Spleen (tissue), 11 donors: Measurements from ENCODE around the gene CYP2C8. TPM values are rescaled to one million over a fixed set of nuclear protein-coding genes. Genes with fewer than 3 reads are reported as not detected.
"Not testable (repeated sequence)": the region's sequence is repeated elsewhere in the genome, so short reads cannot be mapped to it uniquely, and the experiment has no call there.

ENCODE experiments used
- DNase-seq: peaks from one replicate; pipeline ENCODE4 v3.0.0-alpha.2; 2020
- H3K27ac ChIP-seq, 8 donors: fragments of 200-600 bp; sonication (generic) in 7 of 8; 1 replicate in 4 of 8; 2 replicates in 4 of 8; pipeline versions ENCODE4 v1.5.0 to v1.8.0; 2016 to 2021; ENCODE audit warnings: inconsistent platforms in 4 of 8, mild to moderate bottlenecking in 4 of 8, moderate library complexity in 1 of 8
- H3K27me3 ChIP-seq, 7 donors: fragments of 200-600 bp; sonication (generic) in 6 of 7; replicated peaks in 1 of 7; 1 replicate in 4 of 7; 2 replicates in 3 of 7; pipeline versions ENCODE4 v1.5.0 to v1.8.0; 2016 to 2021; ENCODE audit warnings: inconsistent platforms in 3 of 7, mild to moderate bottlenecking in 1 of 7
- H3K36me3 ChIP-seq, 6 donors: fragments of 200-600 bp; sonication (generic) in 5 of 6; 1 replicate in 4 of 6; 2 replicates in 2 of 6; pipeline versions ENCODE4 v1.5.0 to v1.8.0; 2016 to 2021; ENCODE audit warnings: inconsistent platforms in 2 of 6
- H3K4me1 ChIP-seq, 6 donors: fragments of 200-600 bp; sonication (generic) in 5 of 6; 1 replicate in 3 of 6; 2 replicates in 3 of 6; pipeline versions ENCODE4 v1.5.0 to v1.8.0; 2016 to 2021; ENCODE audit warnings: inconsistent platforms in 3 of 6
- H3K4me3 ChIP-seq, 8 donors: fragments of 200-600 bp; sonication (generic) in 7 of 8; 1 replicate in 4 of 8; 2 replicates in 4 of 8; pipeline versions ENCODE4 v1.5.0 to v1.8.0; 2016 to 2021; ENCODE audit warnings: inconsistent platforms in 4 of 8, mild to moderate bottlenecking in 4 of 8, moderate library complexity in 2 of 8
- H3K9me3 ChIP-seq, 8 donors: fragments of 200-600 bp; sonication (generic) in 7 of 8; 1 replicate in 4 of 8; 2 replicates in 4 of 8; pipeline versions ENCODE4 v1.5.0 to v1.8.0; 2016 to 2021; ENCODE audit warnings: inconsistent platforms in 4 of 8
- POLR2A ChIP-seq, 3 donors: fragments of 450-650 bp; IDR thresholded peaks; one replicate each; pipeline ENCODE4 v1.5.1; 2017; ENCODE audit warnings: antibody characterized with exemption in 3 of 3, mild to moderate bottlenecking in 1 of 3
- POLR2AphosphoS5 ChIP-seq, 3 donors: sonication (generic); formaldehyde crosslinking; IDR thresholded peaks; one replicate each; pipeline ENCODE4 v1.5.1; 2017; ENCODE audit warnings: antibody characterized with exemption in 3 of 3
- WGBS, 5 donors: extraction: QIAGEN DNeasy Blood & Tissue Kit in 3 of 5; methylation state at CpG; one replicate each; pipeline versions ENCODE4 v1.1.5 to v1.1.7; 2013 to 2018; 5-methylcytosine and 5-hydroxymethylcytosine counted together
- intact Hi-C: fragments of 100-400 bp; cut with DNase I; formaldehyde crosslinking; loops from one replicate; pipeline ENCODE4 v1.15.0; 2023; ENCODE audit warnings: low total_unique reads
- polyA plus RNA-seq, 3 donors: library from polyadenylated mRNA; stranded (reverse); fragments of 200-250 nt; gene quantifications; one replicate each; pipeline ENCODE4 v1.2.1, GENCODE V29; 2013
- total RNA-seq, 7 donors: library from RNA; depleted of rRNA in 3 of 7; stranded (reverse); fragments of >200 nt in 3 of 7; fragmentation: NEBNext Ultra II Directional in 4 of 7; extraction: Animal tissue kit (Norgen Biotek cat#: 25700) in 4 of 7; gene quantifications; one replicate each; pipeline versions ENCODE4 v1.1.0 to v1.2.1, GENCODE V29; 2016 to 2021
- TF ChIP-seq, protein P1 (sequence below), 11 experiments: fragments of 200-600 bp in 7 of 11; fragments of 450-650 bp in 4 of 11; sonication (generic) in 4 of 11; IDR thresholded peaks in 8 of 11; conservative IDR thresholded peaks in 3 of 11; 1 replicate in 7 of 11; 2 replicates in 4 of 11; pipeline versions ENCODE4 v1.4.0 to v1.8.0; 2016 to 2021; ENCODE audit warnings: antibody characterized with exemption in 11 of 11, inconsistent platforms in 4 of 11, mild to moderate bottlenecking in 1 of 11
- donor health status: healthy with polysubstance abuse.
- donor health status: DM: no; HTN: no; CAD: no; lungs with moderate emphysema.
- donor health status: DM: no; HTN: no; CAD: no.
- donor health status: Bipolar disorder and iron deficiency.
- donor health status: healthy.
- donor health status: DM: no; HTN: no; CAD: no.
- donor health status: DM: yes; HTN: yes; CAD: no.

CYP2C8 gene
- total and polyA plus RNA-seq, 10 donors: 0.60 to 1.6 (median 1.0) TPM; not detected in 1

DNA sequence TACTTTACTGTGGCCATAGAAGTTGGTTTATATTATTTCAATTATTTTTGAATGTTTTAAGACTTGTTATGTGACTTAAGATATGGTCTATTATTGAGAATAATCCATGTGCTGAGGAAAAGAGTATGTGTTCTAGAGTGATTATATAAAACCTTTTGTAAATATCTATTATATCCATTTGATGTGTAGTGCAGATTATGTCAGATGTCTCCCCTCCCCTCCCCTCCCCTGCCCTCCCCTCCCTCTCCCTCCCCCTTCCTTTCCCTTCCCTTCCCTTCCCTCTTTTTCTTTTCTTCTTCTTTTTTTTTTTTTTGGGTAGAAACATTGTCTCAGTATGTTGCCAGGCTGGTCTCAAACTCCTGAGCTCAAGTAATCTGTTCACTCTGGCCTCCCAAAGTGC is 8.3 kb upstream of the CYP2C8 start:
- intact Hi-C loops: no loop called here
- Histone ChIP-seq H3K36me3 (no peaks in the 10 kb centered on the region), H3K27ac (no peak overlapping the region), H3K4me3 (no peak overlapping the region), H3K27me3 (no peaks in the 10 kb centered on the region), H3K4me1 (no peaks in the 10 kb centered on the region), H3K9me3 (no peaks in the 10 kb centered on the region)
- DNase-seq: no peak
- TF ChIP-seq POLR2A (IDR thresholded peaks at IDR 0.05) (no peak), POLR2AphosphoS5 (IDR thresholded peaks at IDR 0.05) (no peak)
- TF ChIP-seq, protein P1, sequence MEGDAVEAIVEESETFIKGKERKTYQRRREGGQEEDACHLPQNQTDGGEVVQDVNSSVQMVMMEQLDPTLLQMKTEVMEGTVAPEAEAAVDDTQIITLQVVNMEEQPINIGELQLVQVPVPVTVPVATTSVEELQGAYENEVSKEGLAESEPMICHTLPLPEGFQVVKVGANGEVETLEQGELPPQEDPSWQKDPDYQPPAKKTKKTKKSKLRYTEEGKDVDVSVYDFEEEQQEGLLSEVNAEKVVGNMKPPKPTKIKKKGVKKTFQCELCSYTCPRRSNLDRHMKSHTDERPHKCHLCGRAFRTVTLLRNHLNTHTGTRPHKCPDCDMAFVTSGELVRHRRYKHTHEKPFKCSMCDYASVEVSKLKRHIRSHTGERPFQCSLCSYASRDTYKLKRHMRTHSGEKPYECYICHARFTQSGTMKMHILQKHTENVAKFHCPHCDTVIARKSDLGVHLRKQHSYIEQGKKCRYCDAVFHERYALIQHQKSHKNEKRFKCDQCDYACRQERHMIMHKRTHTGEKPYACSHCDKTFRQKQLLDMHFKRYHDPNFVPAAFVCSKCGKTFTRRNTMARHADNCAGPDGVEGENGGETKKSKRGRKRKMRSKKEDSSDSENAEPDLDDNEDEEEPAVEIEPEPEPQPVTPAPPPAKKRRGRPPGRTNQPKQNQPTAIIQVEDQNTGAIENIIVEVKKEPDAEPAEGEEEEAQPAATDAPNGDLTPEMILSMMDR (IDR thresholded peaks at IDR 0.05 in 8 of 11, conservative IDR thresholded peaks at IDR 0.05 in 3 of 11): no peak

DNA sequence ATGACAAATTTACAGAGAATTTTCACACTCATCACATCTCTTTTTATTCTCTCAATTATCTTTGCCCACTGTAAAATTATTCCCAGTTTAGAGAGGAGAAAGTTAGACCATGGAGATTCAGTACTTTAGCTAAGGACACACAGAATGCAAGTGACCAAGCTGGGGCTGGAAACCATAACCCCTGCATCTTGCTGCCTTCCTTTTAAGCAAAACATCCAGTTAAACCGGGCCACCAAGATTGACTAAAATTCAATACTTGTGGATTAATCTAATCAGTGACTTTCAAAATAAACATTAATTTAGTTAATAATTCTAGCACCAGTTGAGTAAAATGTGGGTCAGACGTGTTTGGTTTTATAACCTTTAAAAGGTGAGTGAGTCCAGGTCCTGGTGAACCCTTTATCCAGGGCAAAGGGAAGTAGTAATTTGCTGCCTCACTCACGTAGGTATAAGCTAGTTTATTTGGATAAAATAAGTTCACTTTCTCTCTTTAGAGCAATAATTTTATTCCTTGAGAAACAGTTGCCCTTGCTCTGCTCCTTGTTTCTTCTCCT is 1.9 kb upstream of the CYP2C8 start:
- no peaks in the 10 kb centered on the region for H3K27me3 ChIP-seq
- intact Hi-C loops: no loop called here
- 51 to 87% (median 67%) methylated on average over 3 of the region's 3 CpGs for WGBS, 5 donors
- no peaks in the 10 kb centered on the region for H3K9me3 ChIP-seq
- H3K36me3 ChIP-seq: no peaks in the 10 kb centered on the region
- TF ChIP-seq POLR2AphosphoS5 (IDR thresholded peaks at IDR 0.05) (no peak), POLR2A (IDR thresholded peaks at IDR 0.05) (no peak)
- TF ChIP-seq, protein P1 (IDR thresholded peaks at IDR 0.05 in 8 of 11, conservative IDR thresholded peaks at IDR 0.05 in 3 of 11): no peak
- no peak for DNase-seq
- no peak overlapping the region for H3K27ac ChIP-seq
- no peak overlapping the region for H3K4me3 ChIP-seq
- H3K4me1 ChIP-seq: no peaks in the 10 kb centered on the region

DNA sequence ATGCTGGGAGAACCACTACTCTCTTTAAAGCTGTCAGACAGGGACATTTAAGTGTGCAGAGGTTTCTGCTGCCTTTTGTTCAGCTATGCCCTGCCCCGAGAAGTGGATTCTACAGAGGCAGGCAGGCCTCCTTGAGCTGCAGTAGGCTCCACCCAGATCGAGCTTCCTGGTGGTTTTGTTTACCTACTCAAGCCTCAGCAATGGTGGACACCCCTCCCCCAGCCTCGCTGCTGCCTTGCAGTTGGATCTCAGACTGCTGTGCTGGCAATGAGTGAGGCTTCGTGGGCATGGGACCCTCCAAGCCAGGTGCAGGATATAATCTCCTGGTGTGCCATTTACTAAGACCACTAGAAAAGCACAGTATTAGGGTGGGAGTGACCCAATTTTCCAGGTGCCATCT is 5.2 kb downstream of the CYP2C8 start:
- H3K36me3 ChIP-seq, H3K27ac ChIP-seq, DNase-seq, H3K27me3 ChIP-seq, H3K4me3 ChIP-seq, H3K4me1 ChIP-seq, intact Hi-C loops: not testable (repeated sequence)
- H3K9me3 ChIP-seq: peaks cover 0 to 19% (median 2%) of the 10 kb centered on the region in 8 donors
- 66 to 80% (median 71%) methylated on average over 3 to 4 of the region's 4 CpGs for WGBS, 5 donors

DNA sequence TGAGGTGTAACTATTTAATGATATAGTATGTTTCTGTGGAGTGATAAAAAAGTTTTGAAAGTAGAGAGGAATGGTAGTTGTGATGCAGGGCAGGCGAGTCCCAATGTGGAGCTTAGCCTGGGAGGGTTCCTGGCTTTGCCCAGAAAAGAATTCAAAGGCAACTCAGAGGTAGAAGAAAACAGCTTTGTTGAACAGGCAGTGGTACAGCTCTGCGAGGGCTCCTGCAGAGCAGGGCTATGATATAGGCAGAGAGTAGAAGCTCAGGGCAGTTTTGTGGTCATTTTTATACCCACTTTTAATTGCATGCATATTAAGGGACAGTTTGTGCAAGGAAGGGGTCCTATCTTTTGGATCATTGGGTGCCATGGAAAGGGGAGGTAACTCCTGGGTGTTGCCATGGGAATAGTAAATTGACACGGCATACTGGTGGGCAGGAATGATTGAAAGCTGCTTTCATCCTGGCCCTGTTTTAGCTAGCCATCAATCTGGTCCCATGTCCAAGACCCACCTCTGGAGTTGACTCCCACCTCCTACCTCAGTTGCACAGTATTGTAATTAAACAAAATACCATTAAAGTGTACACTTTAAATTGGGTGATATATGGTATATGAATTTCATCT is 12.4 kb downstream of the CYP2C8 start:
- intact Hi-C loops: no loop called here

More for the DNA sequence above, 12.4 kb downstream of the CYP2C8 start:
- Histone ChIP-seq H3K36me3 (no peaks in the 10 kb centered on the region), H3K27me3 (no peaks in the 10 kb centered on the region), H3K4me1 (no peaks in the 10 kb centered on the region), H3K27ac (no peak overlapping the region), H3K9me3 (peaks cover 0 to 11% (median 0%) of the 10 kb centered on the region in 8 donors), H3K4me3 (no peak overlapping the region)
- no peak for DNase-seq
- no peak for TF ChIP-seq POLR2A (IDR thresholded peaks at IDR 0.05)
- no peak for TF ChIP-seq POLR2AphosphoS5 (IDR thresholded peaks at IDR 0.05)
- TF ChIP-seq, protein P1 (IDR thresholded peaks at IDR 0.05 in 8 of 11, conservative IDR thresholded peaks at IDR 0.05 in 3 of 11): no peak
- 73 to 87% (median 84%) methylated on average over 3 of the region's 3 CpGs for WGBS, 5 donors
